ENCODE measurements around the gene MMAB.

Gene MMAB

GRCh38 chr12:109581856-109582255 is 8.6 kb upstream of the MMAB start:
- DNase-seq: no peak

GRCh38 chr12:109581334-109581691 is 8.0 kb upstream of the MMAB start:
- no peak for DNase-seq

GRCh38 chr12:109580684-109581333 is 7.5 kb upstream of the MMAB start:
- DNase-seq: no peak

- DNase-seq: no peak
Observed at GRCh38 chr12:109580272-109580671, 7.0 kb upstream of the MMAB start.

DNA sequence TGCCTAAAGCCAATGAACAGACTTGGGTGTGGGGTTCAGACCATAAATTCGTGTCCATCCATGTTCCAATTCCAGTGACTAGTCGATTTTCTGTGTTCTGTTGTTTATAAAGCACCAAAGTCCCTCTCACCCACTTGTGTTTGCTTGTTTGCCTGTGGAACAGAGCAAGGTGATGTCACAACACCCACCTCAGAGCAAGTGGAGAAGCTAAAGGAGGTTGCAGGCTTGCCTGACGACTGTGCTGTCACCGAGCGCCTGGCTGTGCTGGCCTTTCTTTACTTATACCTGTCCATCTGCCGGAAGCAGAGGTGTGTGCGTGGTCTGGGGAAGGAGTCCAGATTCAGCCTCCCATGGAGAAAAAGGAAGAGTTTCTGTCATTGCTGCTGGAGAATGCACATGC is 6.3 kb upstream of the MMAB start:
- no peak for DNase-seq

DNA sequence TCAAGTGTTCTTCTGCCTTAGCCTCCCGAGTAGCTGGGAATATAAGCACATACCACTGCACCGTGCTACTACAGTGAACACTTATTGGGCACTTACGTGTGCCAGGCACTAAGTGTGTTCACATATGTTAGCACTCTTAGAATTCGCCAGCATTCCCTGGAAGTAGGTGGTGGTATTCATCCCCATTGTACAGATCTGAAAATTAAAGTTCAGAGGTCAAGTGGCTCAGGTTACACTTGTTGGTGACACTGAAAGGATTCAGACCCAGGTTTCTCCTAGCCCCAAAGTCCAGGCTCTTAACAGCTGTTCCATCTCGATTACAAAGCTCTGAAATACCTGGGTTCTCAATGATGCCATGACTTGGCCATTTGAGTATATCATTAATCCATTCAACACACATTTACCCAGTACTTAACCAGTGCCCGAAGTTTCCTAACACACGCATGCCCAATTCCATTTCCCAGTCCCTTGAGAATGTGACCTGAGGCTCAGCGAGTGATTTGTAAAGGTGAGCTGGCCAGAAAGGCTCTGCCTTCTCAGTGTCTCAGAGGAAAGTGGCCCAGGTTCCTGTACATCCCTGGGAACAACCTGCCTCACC is 5.1 kb upstream of the MMAB start:
- DNase-seq: no peak

DNA sequence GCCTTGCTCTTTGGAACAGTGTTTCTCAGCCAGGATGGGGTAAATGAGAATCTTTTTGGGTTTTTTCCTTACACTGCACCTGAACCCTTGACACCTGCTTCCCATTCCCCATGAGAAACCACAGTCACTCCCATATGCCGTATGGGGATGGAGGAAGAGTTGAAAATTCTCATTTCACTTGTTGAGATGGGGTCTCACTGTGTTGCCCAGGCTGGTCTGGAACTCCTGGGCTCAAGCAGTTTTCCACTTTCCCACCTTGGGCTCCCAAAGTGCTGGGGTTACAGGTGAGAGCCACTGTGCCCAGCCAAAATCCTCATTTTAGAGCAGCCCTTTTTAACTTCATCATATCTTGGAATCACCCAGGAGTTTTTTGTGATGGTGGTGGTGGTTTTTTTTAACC is 4.0 kb upstream of the MMAB start:
- DNase-seq: no peak

DNA sequence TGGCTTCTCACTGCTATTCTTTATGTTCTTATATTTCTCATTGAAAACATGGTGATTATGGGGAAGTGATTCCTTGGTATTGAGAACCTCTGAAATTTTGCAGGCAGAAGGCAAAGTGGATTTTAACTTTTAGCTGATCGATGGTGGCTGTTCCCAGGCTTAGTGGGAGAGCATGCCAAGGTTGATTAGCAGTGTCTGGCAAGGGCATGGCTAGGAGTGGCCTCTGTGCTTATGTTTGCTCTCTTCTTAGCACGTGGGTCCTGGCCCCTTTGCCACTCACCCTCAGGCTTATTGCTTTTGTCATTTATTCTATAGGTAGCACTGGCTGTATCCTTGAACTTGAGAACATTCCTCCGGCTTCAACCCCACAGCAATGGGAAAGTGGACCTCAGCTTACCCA is 2.4 kb upstream of the MMAB start:
- DNase-seq: no peak

- no peak for DNase-seq
Observed at GRCh38 chr12:109573914-109574244, 575 bp upstream of the MMAB start.

DNA sequence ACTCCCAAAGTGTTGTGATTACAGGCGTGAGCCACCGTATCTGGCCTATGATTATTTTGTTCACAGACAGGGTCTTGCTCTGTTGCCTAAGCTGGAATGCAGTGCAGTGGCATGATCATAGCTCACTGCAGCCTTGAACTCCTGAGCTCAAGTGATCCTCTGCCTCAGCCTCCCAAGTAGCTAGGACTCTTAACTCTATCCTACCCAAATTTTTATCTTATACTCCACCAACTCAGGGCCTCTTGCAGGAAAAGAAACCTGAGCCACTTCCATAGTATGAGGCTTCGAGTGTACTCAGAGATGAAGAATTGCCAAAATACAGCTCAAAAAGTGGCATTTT is 828 bp downstream of the MMAB start:
- DNase-seq: no peak

DNA sequence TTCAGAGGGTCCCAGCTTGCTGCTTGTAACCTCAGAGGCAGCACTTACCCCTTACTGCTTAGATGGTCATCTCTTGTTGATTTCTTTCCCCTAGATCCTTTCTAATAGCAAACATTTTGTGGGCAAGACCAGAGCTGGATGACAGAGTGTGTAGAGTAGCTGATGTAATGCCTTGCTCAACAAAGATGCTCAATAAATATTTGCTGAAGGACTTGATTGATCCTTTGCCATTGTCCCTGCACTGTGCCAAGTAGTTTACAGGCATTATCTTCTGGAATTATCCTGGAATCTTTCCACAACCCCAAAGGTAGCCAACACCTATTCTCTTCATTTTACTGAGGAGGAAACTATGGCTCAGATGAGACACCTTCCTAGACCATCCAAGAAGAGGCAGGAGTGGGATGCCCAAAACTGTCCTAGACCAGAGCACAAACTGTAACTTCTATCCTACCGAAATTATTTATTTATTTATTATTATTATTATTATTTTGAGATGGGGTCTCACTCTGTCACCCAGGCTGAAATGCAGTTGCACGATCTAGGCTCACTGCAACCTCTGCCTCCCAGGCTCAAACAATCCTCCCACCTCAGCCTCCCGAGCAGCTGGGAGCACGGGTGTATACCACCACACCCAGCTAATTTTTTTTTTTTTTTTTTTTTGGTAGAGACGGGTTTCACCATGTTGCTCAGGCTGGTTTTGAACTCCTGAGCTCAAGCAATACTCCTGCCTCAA is 1.4 kb downstream of the MMAB start:
- no peak for DNase-seq

GRCh38 chr12:109568486-109568885 is 4.8 kb downstream of the MMAB start:
- DNase-seq: no peak

DNA sequence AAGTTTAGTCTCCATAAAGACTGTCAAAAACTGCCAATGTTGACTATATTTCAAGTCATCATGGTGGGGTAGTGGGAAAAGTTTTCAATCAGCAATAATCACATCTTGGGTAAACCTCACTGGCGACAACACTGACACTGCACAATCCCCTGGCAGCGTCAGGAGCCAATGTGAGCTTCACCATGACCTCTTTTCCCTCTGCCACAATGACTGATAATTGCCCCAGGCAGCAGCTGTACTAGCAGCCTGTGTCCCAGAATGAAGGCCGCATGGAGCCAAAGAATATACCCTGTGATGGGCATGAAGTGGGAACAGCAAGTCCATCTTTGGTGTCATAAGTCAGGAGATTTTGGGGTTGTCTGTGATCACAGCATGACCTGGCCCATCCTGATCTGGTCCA is 5.3 kb downstream of the MMAB start:
- no peak for DNase-seq

GRCh38 chr12:109567296-109567695 is 6.0 kb downstream of the MMAB start:
- no peak for DNase-seq

GRCh38 chr12:109566424-109566823 is 6.9 kb downstream of the MMAB start:
- DNase-seq: no peak

DNA sequence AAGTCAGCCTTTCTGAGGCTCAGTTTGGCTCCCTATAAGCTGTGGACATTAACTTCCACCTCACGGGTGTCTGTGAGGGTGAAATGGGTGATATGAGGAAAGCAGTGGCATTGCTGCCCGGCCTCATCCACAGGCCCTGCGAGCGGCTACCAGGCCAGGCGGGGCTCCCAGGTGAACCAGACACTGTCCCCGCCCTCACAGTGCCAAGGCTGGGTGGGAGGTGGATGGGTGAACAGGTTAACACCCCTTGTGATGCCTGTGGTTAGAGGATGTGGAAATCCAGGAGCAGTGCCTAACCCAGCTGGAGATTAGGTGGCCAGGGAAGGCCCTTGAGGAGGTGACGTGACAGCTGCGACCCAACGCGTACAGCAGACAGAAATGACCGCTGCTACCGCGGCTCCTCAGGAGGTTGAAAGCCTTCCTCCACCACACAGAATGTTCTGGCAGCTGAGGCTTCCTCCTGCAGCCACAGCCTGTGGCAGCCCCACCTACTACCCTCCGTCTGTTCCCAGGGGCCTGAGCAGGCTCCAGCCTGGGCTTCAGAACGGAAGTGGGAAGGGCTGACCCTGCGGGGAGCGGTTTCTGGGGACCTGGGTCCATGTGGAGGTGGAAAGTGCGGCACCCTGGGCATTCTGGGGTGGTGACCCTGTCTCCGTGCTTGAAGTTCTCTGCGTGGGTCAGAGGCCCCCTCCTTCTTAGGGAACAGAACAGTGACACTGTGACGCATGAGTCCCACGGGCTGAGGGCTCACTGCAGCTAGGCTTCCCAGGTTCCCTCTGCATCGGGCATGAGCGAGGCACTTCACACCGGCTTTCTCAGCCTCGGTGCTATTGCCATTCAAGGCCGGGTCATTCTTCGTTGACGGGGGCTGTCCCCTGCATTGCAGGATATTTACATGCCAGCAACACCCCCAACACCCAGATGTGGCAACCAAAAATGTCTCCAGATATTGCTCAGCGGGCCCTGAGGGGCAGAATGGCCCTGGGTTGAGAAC is 9.7 kb downstream of the MMAB start:
- no peak for DNase-seq

DNA sequence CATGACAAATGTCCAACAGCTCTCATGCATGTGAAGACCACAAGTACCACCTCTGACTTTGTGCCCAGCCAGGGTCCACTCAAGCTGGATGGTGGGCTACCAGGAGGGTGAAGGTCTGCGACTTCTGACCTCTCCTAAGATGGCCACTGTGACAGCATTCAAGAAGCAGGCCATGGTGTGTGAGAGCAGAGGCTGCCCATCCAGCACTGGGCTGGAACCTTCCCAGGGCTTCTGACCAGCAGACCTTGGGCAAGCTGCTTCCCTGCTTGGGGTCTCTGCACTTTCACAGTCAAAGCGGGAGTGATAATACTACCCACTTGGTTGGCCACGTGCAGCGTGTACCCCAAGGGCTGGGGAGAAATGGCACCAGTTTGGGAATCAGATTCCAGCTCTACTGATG is 10.4 kb downstream of the MMAB start:
- DNase-seq: no peak

DNA sequence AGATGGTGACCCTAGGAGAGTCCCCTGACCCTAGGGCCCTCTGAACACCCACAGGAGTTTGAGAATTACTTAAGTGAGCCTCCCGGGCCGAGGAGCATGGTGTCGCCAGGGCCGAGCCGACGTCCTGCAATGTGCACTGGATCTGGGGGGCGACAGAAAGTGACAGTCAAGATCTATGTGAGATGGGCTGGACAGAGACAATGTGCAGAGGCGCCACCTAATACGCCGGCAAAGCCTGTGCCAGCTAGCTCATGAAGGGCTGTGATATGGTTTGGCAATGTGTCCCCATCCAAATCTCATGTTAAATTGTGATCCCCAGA is 11.6 kb downstream of the MMAB start:
- DNase-seq: no peak

- no peak for DNase-seq
Observed at GRCh38 chr12:109560867-109561710, 12.2 kb downstream of the MMAB start.

- DNase-seq: no peak
Observed at GRCh38 chr12:109559601-109560000, 13.7 kb downstream of the MMAB start.

DNA sequence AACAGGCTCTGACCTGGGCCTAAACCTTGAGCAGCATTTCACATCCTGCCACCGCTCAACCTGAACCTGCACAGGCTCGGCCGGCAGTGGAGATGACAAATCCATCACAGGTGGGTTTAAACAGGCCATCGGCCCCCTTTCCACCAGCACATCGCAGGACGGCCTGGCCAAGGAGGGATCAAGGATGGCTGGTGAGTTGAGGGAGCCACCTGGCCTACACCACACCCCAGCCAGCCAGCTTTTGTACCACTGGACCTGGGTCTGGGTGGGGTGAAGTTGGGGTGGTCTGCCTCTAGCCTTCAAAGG is 14.2 kb downstream of the MMAB start:
- DNase-seq: no peak

DNA sequence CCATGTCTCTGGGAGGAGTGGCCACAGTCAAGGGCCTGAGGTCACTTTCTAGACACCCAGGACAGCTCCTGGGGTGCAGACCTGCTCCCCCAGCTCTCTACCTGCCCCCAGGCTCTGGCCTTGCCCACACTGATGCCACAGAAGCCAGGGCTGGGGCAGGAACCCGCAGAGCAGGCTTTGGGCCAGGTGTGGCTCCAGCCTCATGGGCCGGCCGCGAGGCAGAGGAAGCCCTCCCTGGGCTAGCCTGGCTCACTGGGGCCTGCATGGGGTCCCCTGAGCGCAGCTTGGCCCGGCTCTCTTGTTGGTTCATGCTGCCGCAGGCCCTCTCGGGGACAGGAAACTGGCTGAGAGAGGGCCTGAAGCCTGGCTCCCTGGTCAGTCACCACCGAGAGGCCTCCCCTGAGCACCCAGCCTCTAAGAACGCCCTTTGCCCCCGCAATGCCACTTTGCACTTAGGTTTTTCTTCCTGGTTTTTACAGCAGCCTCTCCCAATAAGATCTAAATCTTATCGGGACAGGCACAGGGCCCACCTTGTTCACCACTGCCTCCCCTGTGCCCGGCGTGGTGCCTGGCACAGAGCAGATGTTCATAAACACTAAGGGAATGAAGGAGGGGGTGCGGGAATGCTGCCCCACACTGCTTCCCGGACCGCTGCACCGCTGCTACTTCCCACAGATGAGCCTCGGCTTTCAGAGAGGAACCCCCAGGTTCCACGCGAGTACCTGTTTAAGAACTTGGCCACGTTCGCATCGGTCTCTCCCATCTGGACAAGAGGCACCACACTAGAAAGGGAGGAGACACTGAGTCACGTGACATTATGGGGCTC is 14.7 kb downstream of the MMAB start:
- no peak for DNase-seq
